Calu3 (cell line): ENCODE data around the gene NRG2. TPM values are rescaled to one million over a fixed set of nuclear protein-coding genes. Genes with fewer than 3 reads are reported as not detected.

ENCODE experiments used
- BruUV-seq: library from RNA; stranded (reverse); fragments of 400-500 nt; replicated peaks from 2 replicates; lab custom pipeline; 2021; lab: Mats Ljungman, UMichigan
- CTCF ChIA-PET: fragments of 300-600 bp; sonication (Branson Sonifier 250); formaldehyde crosslinking; loops from one replicate; lab custom pipeline; 2022; ENCODE audit warnings: antibody characterized with exemption; lab: Charles Lee
- DNase-seq: peaks from one replicate; pipeline ENCODE4 v3.0.0; 2022
- H3K27ac Mint-ChIP-seq: one replicate; pipeline ENCODE4 v1.8.0; 2022; ENCODE audit warnings: mixed read lengths; ENCODE audit not compliant: unreplicated experiment
- H3K27me3 Mint-ChIP-seq: one replicate; pipeline ENCODE4 v1.8.0; 2022; ENCODE audit warnings: mixed read lengths; ENCODE audit not compliant: unreplicated experiment
- H3K36me3 Mint-ChIP-seq: one replicate; pipeline ENCODE4 v1.8.0; 2022; ENCODE audit warnings: mild to moderate bottlenecking, moderate library complexity, mixed read lengths; ENCODE audit not compliant: insufficient read depth, unreplicated experiment
- H3K4me1 Mint-ChIP-seq: one replicate; pipeline ENCODE4 v1.8.0; 2022; ENCODE audit warnings: mild to moderate bottlenecking, low read depth, mixed read lengths; ENCODE audit not compliant: unreplicated experiment
- H3K4me3 Mint-ChIP-seq: one replicate; pipeline ENCODE4 v1.8.0; 2022; ENCODE audit warnings: mild to moderate bottlenecking, low read depth, moderate library complexity, mixed read lengths; ENCODE audit not compliant: unreplicated experiment
- H3K9me3 Mint-ChIP-seq: one replicate; pipeline ENCODE4 v1.8.0; 2022; ENCODE audit warnings: low read depth, mixed read lengths; ENCODE audit not compliant: unreplicated experiment
- intact Hi-C: fragments of 100-400 bp; cut with micrococcal nuclease; formaldehyde crosslinking; loops from one replicate; pipeline ENCODE4 v1.10.0; 2022; ENCODE audit not compliant: unreplicated experiment
- total RNA-seq: library from RNA; stranded (reverse); gene quantifications from 2 replicates; pipeline ENCODE4 v1.2.3, GENCODE V29; 2022
- TF ChIP-seq, protein P1 (sequence below): fragments of 200-600 bp; IDR thresholded peaks from one replicate; pipeline ENCODE4 v1.8.0; 2022; ENCODE audit warnings: antibody characterized with exemption; ENCODE audit not compliant: unreplicated experiment

Gene NRG2
- total RNA-seq, 1 experiment from 2014 or later: 1.4 TPM

DNA sequence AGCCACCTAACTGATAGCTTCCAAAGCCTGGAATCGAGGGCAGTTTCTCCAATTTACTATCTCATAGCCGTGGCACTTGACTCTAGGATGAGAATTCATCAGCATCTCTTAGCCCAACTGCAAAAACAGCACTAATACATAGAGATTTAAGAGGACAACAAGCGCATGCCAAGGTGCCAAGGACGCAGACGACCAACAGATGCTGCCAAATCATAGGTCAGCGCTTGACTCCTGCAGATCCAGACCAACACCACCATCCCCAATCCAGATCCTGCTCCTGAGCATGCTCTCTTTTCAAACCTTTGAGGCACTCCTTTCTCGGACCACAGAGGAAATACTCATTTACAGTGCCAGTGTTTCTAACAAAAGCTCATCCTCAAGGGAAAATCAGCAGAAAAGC, 24.6 kb downstream of the NRG2 start:
- CTCF ChIA-PET: no interaction called here
- H3K27me3 Mint-ChIP-seq: no peaks in the 10 kb centered on the region
- H3K4me1 Mint-ChIP-seq: no peaks in the 10 kb centered on the region
- DNase-seq: no peak
- no peak overlapping the region for H3K4me3 Mint-ChIP-seq
- H3K36me3 Mint-ChIP-seq: no peaks in the 10 kb centered on the region
- BruUV-seq: no TSS peak
- no peaks in the 10 kb centered on the region for H3K9me3 Mint-ChIP-seq
- TF ChIP-seq, protein P1, sequence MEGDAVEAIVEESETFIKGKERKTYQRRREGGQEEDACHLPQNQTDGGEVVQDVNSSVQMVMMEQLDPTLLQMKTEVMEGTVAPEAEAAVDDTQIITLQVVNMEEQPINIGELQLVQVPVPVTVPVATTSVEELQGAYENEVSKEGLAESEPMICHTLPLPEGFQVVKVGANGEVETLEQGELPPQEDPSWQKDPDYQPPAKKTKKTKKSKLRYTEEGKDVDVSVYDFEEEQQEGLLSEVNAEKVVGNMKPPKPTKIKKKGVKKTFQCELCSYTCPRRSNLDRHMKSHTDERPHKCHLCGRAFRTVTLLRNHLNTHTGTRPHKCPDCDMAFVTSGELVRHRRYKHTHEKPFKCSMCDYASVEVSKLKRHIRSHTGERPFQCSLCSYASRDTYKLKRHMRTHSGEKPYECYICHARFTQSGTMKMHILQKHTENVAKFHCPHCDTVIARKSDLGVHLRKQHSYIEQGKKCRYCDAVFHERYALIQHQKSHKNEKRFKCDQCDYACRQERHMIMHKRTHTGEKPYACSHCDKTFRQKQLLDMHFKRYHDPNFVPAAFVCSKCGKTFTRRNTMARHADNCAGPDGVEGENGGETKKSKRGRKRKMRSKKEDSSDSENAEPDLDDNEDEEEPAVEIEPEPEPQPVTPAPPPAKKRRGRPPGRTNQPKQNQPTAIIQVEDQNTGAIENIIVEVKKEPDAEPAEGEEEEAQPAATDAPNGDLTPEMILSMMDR: no peak
- H3K27ac Mint-ChIP-seq: no peak overlapping the region
- intact Hi-C loops: no loop called here

DNA sequence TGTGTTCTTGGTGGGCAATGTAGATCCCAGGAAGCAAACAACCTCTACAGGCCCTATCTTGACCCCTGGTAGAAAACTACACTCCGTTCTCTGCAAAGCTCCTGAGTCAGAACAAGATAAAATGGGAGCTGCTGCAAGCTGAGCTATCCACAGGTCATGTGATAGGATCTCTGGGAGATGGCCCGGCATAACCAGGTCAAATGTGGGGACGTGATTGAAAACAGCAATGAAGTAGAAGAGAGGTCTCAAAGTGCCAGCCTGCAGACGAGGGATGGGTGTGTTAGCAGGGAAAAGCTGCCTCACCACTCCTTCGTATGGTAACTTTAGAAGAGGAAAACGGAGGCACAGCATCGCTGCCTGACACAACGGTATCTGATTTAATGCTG, 25.0 kb downstream of the NRG2 start:
- no TSS peak for BruUV-seq
- no peaks in the 10 kb centered on the region for H3K9me3 Mint-ChIP-seq
- intact Hi-C loops: no loop called here
- no peak for DNase-seq
- no peak overlapping the region for H3K4me3 Mint-ChIP-seq
- H3K36me3 Mint-ChIP-seq: no peaks in the 10 kb centered on the region
- TF ChIP-seq, protein P1: no peak
- H3K27ac Mint-ChIP-seq: no peak overlapping the region
- CTCF ChIA-PET: no interaction called here
- no peaks in the 10 kb centered on the region for H3K27me3 Mint-ChIP-seq
- H3K4me1 Mint-ChIP-seq: no peaks in the 10 kb centered on the region

DNA sequence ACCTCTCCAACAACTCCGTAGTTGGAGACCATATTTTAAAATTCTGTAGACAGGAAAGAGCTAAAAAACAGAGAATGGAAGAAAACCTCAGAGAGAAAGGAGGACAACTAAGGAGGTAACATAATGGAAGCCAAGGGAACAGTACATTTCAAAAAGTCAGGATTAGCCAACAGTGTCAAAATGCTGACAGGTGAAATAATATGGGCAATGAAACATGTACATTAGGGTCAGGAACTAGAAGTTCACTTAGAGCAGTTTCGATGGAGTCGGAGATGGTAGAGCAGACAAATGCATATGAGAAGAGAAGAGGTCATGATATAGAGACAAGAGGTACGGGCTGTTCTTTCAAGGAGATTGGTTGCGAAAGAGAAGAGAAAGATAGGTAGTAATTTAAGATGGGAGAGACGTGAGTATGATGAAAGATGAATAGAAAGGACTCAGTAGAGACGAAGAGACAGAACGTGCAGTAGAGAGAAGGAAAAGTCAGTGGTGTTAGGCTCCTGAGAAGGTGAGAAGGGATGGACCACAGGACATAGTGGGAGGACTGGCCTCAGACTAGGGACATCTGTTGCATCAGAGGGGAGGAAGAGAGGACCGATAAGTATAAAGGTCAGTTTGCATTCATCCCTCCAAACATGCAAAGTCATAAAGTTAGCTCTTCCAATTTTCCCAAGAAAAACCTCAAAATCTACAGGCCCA, 25.6 kb downstream of the NRG2 start:
- Mint-ChIP-seq H3K9me3 (no peaks in the 10 kb centered on the region), H3K27ac (no peak overlapping the region), H3K36me3 (no peaks in the 10 kb centered on the region), H3K27me3 (no peaks in the 10 kb centered on the region), H3K4me1 (no peaks in the 10 kb centered on the region), H3K4me3 (no peak overlapping the region)
- DNase-seq: no peak
- TF ChIP-seq, protein P1: no peak
- intact Hi-C loops: no loop called here
- BruUV-seq: no TSS peak
- CTCF ChIA-PET: no interaction called here

DNA sequence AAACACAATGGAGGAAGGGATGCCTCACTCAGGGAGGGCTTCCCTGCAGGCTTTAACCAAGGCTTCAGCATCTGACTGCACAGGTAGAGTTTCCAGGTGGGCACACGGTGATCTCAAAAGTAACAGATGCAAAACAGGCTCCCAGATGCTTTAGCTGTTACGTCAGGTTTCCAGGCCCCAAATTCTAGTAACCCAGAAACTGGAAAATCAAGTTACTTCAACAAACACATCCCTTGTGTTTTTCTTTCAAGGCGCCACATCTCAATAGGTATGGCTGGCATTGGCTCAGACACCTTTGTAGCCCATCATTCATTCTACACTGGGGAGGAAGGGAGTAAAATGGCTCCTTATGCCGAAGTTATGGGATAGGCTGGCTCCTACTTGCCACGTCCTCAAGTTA, 27.4 kb downstream of the NRG2 start:
- no peaks in the 10 kb centered on the region for H3K27me3 Mint-ChIP-seq
- no peak for DNase-seq
- no TSS peak for BruUV-seq
- TF ChIP-seq, protein P1: no peak
- H3K4me1 Mint-ChIP-seq: no peaks in the 10 kb centered on the region
- H3K27ac Mint-ChIP-seq: no peak overlapping the region
- H3K9me3 Mint-ChIP-seq: no peaks in the 10 kb centered on the region
- intact Hi-C loops: no loop called here
- CTCF ChIA-PET: no interaction called here
- no peak overlapping the region for H3K4me3 Mint-ChIP-seq
- H3K36me3 Mint-ChIP-seq: no peaks in the 10 kb centered on the region
